8988T (cell line): Measurements from ENCODE around the gene FAAP24.
A peak's percentile ranks its signal among the peaks of the same experiment; 100 is the strongest.
"Not testable (repeated sequence)": the region's sequence is repeated elsewhere in the genome, so short reads cannot be mapped to it uniquely, and the experiment has no call there.

Source experiments
- DNase-seq: peaks from one replicate; pipeline ENCODE4 v3.0.0; 2011

The FAAP24 gene

GRCh38 chr19:33000510-33000909 is 28.5 kb downstream of the FAAP24 start:
- no peak for DNase-seq

GRCh38 chr19:33000910-33001309 is 28.9 kb downstream of the FAAP24 start:
- no peak for DNase-seq

- DNase-seq, result not testable (repeated sequence)
Measured at GRCh38 chr19:33002126-33002865, 30.3 kb downstream of the FAAP24 start.

- DNase-seq, result not testable (repeated sequence)
Measured at GRCh38 chr19:33003424-33004024, 31.5 kb downstream of the FAAP24 start.

- no peak for DNase-seq
Measured at GRCh38 chr19:33005440-33005839, 33.4 kb downstream of the FAAP24 start.

GRCh38 chr19:33008738-33009137 is 36.7 kb downstream of the FAAP24 start:
- DNase-seq, result no peak

- DNase-seq, result not testable (repeated sequence)
Measured at GRCh38 chr19:33010891-33011290, 38.8 kb downstream of the FAAP24 start.

GRCh38 chr19:33022472-33023116 is 50.6 kb downstream of the FAAP24 start:
- no peak for DNase-seq

- DNase-seq, result peak; percentile 61
Measured at GRCh38 chr19:33024398-33024797, 52.4 kb downstream of the FAAP24 start.

- DNase-seq, result not testable (repeated sequence)
Measured at GRCh38 chr19:33025468-33026238, 53.6 kb downstream of the FAAP24 start.

GRCh38 chr19:33026602-33027001 is 54.6 kb downstream of the FAAP24 start:
- DNase-seq, result not testable (repeated sequence)
